GM12878 (cell line): ENCODE measurements around the gene RAB3A. TPM values are rescaled to one million over a fixed set of nuclear protein-coding genes. Genes with fewer than 3 reads are reported as not detected.
A peak's percentile ranks its signal among the peaks of the same experiment; 100 is the strongest.

Experiments
- ATF7 ChIP-seq: fragments of 450-650 bp; IDR thresholded peaks from 2 replicates; pipeline ENCODE4 v1.6.1; 2016; ENCODE audit warnings: low read depth, mild to moderate bottlenecking
- CBX3 ChIP-seq: fragments of 200-600 bp; sonication (generic); IDR thresholded peaks from 2 replicates; pipeline ENCODE4 v1.6.1; 2016; ENCODE audit warnings: low read depth, borderline replicate concordance
- CHD1 ChIP-seq: IDR thresholded peaks from 2 replicates; pipeline ENCODE4 v1.6.1; 2012; ENCODE audit warnings: low read depth, low read length, improper control_type of control experiment
- IKZF1 ChIP-seq: fragments of 450-650 bp; conservative IDR thresholded peaks from 2 replicates; pipeline ENCODE4 v1.6.1; 2017; ENCODE audit warnings: antibody characterized with exemption, mild to moderate bottlenecking
- JUND ChIP-seq: IDR thresholded peaks from 2 replicates; pipeline ENCODE4 v1.6.1; 2012; ENCODE audit warnings: low read depth, mild to moderate bottlenecking, low read length, improper control_type of control experiment, moderate library complexity
- KAT2A ChIP-seq: conservative IDR thresholded peaks from 2 replicates; pipeline ENCODE4 v1.6.1; 2011; ENCODE audit warnings: low read depth, low read length; ENCODE audit not compliant: control insufficient read depth
- SMAD1 ChIP-seq: fragments of 450-650 bp; IDR thresholded peaks from 2 replicates; pipeline ENCODE4 v1.6.1; 2018; ENCODE audit warnings: mild to moderate bottlenecking, low read depth; ENCODE audit not compliant: partially characterized antibody
- polyA plus RNA-seq, 11 experiments: library from polyadenylated mRNA; depleted of rRNA in 4 of 11; unstranded in 6 of 11; stranded (reverse) in 5 of 11; fragments of >200 nt; fragmentation: Nextera tagmentation in 4 of 11; fragmentation: Illumina TruSeq in 1 of 11; extraction: Ambion mirVana in 4 of 11; extraction: Trizol in 1 of 11; gene quantifications; 1 replicate in 1 of 11; 2 replicates in 10 of 11; pipeline versions ENCODE4 v1.2.1 to v1.2.3, GENCODE V29; 2011 to 2016; ENCODE audit warnings: inconsistent platforms in 2 of 11, missing spikeins in 2 of 11, low read depth in 1 of 11
- total RNA-seq, 4 experiments: library from RNA; depleted of rRNA in 3 of 4; stranded (reverse); fragments of >200 nt in 3 of 4; fragmentation: Illumina TruSeq in 1 of 4; extraction: Trizol in 1 of 4; gene quantifications; 2 replicates each; pipeline versions ENCODE4 v1.2.1 to v1.2.3, GENCODE V29; 2013 to 2021
- TF ChIP-seq, protein P1 (sequence below): fragments of 450-650 bp; IDR thresholded peaks from 2 replicates; pipeline ENCODE4 v1.6.1; 2017; ENCODE audit warnings: antibody characterized with exemption, mild to moderate bottlenecking, moderate library complexity

The RAB3A gene
- total and polyA plus RNA-seq, 10 of the 15 experiments (the other 5 are each of a cell fraction or from before 2014, with no cell fraction given) = 0.07 to 3.5 (median 1.2) TPM; not detected in 1

- TF ChIP-seq JUND = peak; percentile 91; the same call in 1 of the 2 replicates
- peak; percentile 92; the same call in 1 of the 2 replicates for TF ChIP-seq CHD1
- TF ChIP-seq ATF7 = peak; percentile 96
- no peak for TF ChIP-seq SMAD1
- no peak for TF ChIP-seq CBX3
- peak; percentile 60 for TF ChIP-seq IKZF1
- TF ChIP-seq, protein P1, sequence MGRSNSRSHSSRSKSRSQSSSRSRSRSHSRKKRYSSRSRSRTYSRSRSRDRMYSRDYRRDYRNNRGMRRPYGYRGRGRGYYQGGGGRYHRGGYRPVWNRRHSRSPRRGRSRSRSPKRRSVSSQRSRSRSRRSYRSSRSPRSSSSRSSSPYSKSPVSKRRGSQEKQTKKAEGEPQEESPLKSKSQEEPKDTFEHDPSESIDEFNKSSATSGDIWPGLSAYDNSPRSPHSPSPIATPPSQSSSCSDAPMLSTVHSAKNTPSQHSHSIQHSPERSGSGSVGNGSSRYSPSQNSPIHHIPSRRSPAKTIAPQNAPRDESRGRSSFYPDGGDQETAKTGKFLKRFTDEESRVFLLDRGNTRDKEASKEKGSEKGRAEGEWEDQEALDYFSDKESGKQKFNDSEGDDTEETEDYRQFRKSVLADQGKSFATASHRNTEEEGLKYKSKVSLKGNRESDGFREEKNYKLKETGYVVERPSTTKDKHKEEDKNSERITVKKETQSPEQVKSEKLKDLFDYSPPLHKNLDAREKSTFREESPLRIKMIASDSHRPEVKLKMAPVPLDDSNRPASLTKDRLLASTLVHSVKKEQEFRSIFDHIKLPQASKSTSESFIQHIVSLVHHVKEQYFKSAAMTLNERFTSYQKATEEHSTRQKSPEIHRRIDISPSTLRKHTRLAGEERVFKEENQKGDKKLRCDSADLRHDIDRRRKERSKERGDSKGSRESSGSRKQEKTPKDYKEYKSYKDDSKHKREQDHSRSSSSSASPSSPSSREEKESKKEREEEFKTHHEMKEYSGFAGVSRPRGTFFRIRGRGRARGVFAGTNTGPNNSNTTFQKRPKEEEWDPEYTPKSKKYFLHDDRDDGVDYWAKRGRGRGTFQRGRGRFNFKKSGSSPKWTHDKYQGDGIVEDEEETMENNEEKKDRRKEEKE = peak; percentile 80
- no peak for TF ChIP-seq KAT2A
These were observed 755 bp upstream of the RAB3A start (continued) for GRCh38 chr19:18204394-18205199.
